Measurements from ENCODE around the gene SH2B3.

The SH2B3 gene

GRCh38 chr12:111362687-111363475 lies 42.8 kb upstream of the SH2B3 start:
- no peak overlapping the region for H3K4me3 ChIP-seq (replicated peaks; ENCODE audit: low read depth, low read length)
- TF ChIP-seq, protein P1, sequence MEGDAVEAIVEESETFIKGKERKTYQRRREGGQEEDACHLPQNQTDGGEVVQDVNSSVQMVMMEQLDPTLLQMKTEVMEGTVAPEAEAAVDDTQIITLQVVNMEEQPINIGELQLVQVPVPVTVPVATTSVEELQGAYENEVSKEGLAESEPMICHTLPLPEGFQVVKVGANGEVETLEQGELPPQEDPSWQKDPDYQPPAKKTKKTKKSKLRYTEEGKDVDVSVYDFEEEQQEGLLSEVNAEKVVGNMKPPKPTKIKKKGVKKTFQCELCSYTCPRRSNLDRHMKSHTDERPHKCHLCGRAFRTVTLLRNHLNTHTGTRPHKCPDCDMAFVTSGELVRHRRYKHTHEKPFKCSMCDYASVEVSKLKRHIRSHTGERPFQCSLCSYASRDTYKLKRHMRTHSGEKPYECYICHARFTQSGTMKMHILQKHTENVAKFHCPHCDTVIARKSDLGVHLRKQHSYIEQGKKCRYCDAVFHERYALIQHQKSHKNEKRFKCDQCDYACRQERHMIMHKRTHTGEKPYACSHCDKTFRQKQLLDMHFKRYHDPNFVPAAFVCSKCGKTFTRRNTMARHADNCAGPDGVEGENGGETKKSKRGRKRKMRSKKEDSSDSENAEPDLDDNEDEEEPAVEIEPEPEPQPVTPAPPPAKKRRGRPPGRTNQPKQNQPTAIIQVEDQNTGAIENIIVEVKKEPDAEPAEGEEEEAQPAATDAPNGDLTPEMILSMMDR (IDR thresholded peaks at IDR 0.05; ENCODE audit: low read depth, low read length, missing control alignments): no peak
- no peak for DNase-seq (ENCODE audit: extremely low read depth, low read depth)

- H3K4me3 ChIP-seq (replicated peaks; ENCODE audit: low read depth, low read length): no peak overlapping the region
- no peak for DNase-seq (ENCODE audit: extremely low read depth, low read depth)
- TF ChIP-seq, protein P1 (IDR thresholded peaks at IDR 0.05; ENCODE audit: low read depth, low read length, missing control alignments): no peak
These were observed 42.1 kb upstream of the SH2B3 start for GRCh38 chr12:111363578-111363977.

DNA sequence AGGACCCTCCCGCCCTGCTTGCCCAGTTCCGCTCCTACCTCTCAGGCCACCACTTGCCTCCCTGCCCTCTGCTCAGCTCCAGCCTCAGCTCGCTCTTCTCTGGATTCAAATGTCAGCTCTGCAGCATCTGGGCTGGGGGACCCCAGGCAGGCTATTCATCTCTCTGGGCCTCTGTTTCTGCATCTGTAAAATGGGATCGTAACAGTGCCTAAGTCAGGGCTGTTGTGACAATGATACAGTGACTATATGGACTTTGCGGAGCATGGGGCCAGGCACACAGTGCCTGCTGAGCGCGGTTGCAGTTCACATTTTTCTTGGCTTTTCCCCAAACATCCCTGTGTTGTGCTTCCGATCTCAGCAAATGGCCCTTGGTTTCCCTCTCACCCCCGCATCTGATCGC lies 39.6 kb upstream of the SH2B3 start:
- H3K4me3 ChIP-seq (replicated peaks; ENCODE audit: low read depth, low read length): no peak overlapping the region
- TF ChIP-seq, protein P1 (IDR thresholded peaks at IDR 0.05; ENCODE audit: low read depth, low read length, missing control alignments): no peak

GRCh38 chr12:111366583-111366982 lies 39.1 kb upstream of the SH2B3 start:
- TF ChIP-seq, protein P1 (IDR thresholded peaks at IDR 0.05; ENCODE audit: low read depth, low read length, missing control alignments): no peak
- no peak overlapping the region for H3K4me3 ChIP-seq (replicated peaks; ENCODE audit: low read depth, low read length)
- no peak for DNase-seq (ENCODE audit: extremely low read depth, low read depth)

More for the DNA sequence above, 39.6 kb upstream of the SH2B3 start:
- no peak for DNase-seq (ENCODE audit: extremely low read depth, low read depth)

DNA sequence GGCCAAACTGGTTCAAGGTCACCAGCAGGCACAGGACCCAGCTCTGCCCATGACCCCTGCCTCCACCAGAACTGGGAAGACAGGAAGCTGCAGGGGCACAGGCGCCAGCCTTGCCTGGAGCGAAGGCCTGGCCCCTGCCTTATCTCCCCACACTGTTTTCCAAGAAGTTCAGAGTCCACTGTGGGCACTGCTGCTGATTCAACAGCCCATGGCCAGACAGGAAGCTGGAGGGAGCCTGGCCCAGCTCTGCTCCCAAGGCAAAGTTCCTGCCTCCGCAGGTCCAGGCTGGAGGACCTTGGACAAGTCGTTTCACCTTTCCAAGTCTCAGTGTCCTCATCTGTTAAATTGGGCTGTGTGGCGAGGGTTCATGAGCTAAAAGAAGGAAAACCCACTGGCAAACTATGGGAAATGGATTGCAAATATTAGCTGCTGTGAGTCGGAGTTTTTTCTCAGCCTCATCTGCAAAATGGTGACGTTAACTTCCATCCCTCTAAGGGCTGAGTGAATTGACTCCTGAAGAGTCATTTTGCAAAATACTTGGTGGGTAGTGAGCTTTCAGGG lies 38.0 kb upstream of the SH2B3 start:
- TF ChIP-seq, protein P1 (IDR thresholded peaks at IDR 0.05; ENCODE audit: low read depth, low read length, missing control alignments): no peak
- H3K4me3 ChIP-seq (replicated peaks; ENCODE audit: low read depth, low read length): peak overlapping the region; percentile 65
- DNase-seq (ENCODE audit: extremely low read depth, low read depth): no peak

GRCh38 chr12:111368291-111368787 lies 37.4 kb upstream of the SH2B3 start:
- DNase-seq (ENCODE audit: extremely low read depth, low read depth): no peak
- H3K4me3 ChIP-seq (replicated peaks; ENCODE audit: low read depth, low read length): peak overlapping the region; percentile 65
- TF ChIP-seq, protein P1 (IDR thresholded peaks at IDR 0.05; ENCODE audit: low read depth, low read length, missing control alignments): no peak
